Measurements from ENCODE around the gene CACNA2D2.

The CACNA2D2 gene

GRCh38 chr3:50375258-50375931, 128.0 kb downstream of the CACNA2D2 start:
- H2AFZ ChIP-seq, result no peak overlapping the region
- H3K4me3 ChIP-seq (ENCODE audit: low read depth, low read length), result no peak overlapping the region
- no peaks in the 10 kb centered on the region for H3K79me2 ChIP-seq
- no peaks in the 10 kb centered on the region for H3K9me3 ChIP-seq (ENCODE audit: control insufficient read depth, low read length)
- H3K4me2 ChIP-seq (ENCODE audit: low read length), result no peak overlapping the region
- H3K27me3 ChIP-seq (ENCODE audit: control insufficient read depth, insufficient read depth, low read length), result no peaks in the 10 kb centered on the region
- TF ChIP-seq, protein P1, sequence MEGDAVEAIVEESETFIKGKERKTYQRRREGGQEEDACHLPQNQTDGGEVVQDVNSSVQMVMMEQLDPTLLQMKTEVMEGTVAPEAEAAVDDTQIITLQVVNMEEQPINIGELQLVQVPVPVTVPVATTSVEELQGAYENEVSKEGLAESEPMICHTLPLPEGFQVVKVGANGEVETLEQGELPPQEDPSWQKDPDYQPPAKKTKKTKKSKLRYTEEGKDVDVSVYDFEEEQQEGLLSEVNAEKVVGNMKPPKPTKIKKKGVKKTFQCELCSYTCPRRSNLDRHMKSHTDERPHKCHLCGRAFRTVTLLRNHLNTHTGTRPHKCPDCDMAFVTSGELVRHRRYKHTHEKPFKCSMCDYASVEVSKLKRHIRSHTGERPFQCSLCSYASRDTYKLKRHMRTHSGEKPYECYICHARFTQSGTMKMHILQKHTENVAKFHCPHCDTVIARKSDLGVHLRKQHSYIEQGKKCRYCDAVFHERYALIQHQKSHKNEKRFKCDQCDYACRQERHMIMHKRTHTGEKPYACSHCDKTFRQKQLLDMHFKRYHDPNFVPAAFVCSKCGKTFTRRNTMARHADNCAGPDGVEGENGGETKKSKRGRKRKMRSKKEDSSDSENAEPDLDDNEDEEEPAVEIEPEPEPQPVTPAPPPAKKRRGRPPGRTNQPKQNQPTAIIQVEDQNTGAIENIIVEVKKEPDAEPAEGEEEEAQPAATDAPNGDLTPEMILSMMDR (IDR thresholded peaks at IDR 0.05), result no peak
- no peak overlapping the region for H3K27ac ChIP-seq
- H3K36me3 ChIP-seq (ENCODE audit: control insufficient read depth, insufficient read depth, low read length), result no peaks in the 10 kb centered on the region
- H3K4me1 ChIP-seq, result no peaks in the 10 kb centered on the region
- H3K9ac ChIP-seq, result no peak overlapping the region

GRCh38 chr3:50374363-50375257, 128.8 kb downstream of the CACNA2D2 start:
- H3K27ac ChIP-seq, result no peak overlapping the region
- no peaks in the 10 kb centered on the region for H3K79me2 ChIP-seq
- H3K9ac ChIP-seq, result no peak overlapping the region
- no peak overlapping the region for H3K4me3 ChIP-seq (ENCODE audit: low read depth, low read length)
- no peaks in the 10 kb centered on the region for H3K36me3 ChIP-seq (ENCODE audit: control insufficient read depth, insufficient read depth, low read length)
- TF ChIP-seq, protein P1 (IDR thresholded peaks at IDR 0.05), result no peak
- H3K27me3 ChIP-seq (ENCODE audit: control insufficient read depth, insufficient read depth, low read length), result no peaks in the 10 kb centered on the region
- H3K9me3 ChIP-seq (ENCODE audit: control insufficient read depth, low read length), result no peaks in the 10 kb centered on the region
- H2AFZ ChIP-seq, result no peak overlapping the region
- no peak overlapping the region for H3K4me2 ChIP-seq (ENCODE audit: low read length)
- H3K4me1 ChIP-seq, result no peaks in the 10 kb centered on the region

- H3K27me3 ChIP-seq (ENCODE audit: control insufficient read depth, insufficient read depth, low read length), result no peaks in the 10 kb centered on the region
- no peak overlapping the region for H3K4me2 ChIP-seq (ENCODE audit: low read length)
- no peak overlapping the region for H2AFZ ChIP-seq
- H3K79me2 ChIP-seq, result no peaks in the 10 kb centered on the region
- TF ChIP-seq, protein P1 (IDR thresholded peaks at IDR 0.05), result no peak
- no peaks in the 10 kb centered on the region for H3K36me3 ChIP-seq (ENCODE audit: control insufficient read depth, insufficient read depth, low read length)
- no peak overlapping the region for H3K9ac ChIP-seq
- H3K4me3 ChIP-seq (ENCODE audit: low read depth, low read length), result no peak overlapping the region
- H3K4me1 ChIP-seq, result no peaks in the 10 kb centered on the region
- H3K9me3 ChIP-seq (ENCODE audit: control insufficient read depth, low read length), result no peaks in the 10 kb centered on the region
- H3K27ac ChIP-seq, result no peak overlapping the region
Observed at GRCh38 chr3:50373146-50374051, 130.0 kb downstream of the CACNA2D2 start.

DNA sequence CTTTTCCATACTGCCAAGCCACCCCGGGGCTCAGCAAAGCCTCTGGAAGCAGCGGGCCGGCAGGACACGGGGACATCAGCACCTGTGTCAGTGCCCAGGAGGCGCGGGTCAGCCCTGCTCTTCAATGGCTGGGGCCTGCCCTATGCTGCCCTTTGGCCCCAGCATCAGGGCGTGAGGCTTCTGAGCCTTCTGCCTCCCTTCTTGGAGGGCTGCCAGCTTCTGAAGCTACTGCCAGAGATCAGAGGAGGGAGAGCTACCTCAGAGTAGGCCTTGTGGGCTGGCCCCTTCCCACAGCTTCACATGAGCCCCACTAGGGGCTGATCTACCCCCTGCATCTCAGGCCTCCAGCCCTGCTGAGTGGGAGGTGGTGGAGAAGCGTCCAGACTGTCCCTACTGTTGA, 131.1 kb downstream of the CACNA2D2 start:
- Histone ChIP-seq H3K4me1 (no peaks in the 10 kb centered on the region), H3K79me2 (no peaks in the 10 kb centered on the region), H3K36me3 (ENCODE audit: control insufficient read depth, insufficient read depth, low read length) (no peaks in the 10 kb centered on the region), H3K27ac (no peak overlapping the region), H2AFZ (no peak overlapping the region), H3K9me3 (ENCODE audit: control insufficient read depth, low read length) (no peaks in the 10 kb centered on the region), H3K9ac (no peak overlapping the region), H3K27me3 (ENCODE audit: control insufficient read depth, insufficient read depth, low read length) (no peaks in the 10 kb centered on the region), H3K4me2 (ENCODE audit: low read length) (no peak overlapping the region), H3K4me3 (ENCODE audit: low read depth, low read length) (no peak overlapping the region)
- TF ChIP-seq, protein P1 (IDR thresholded peaks at IDR 0.05), result no peak

All from parathyroid adenoma (tissue), 2 donors.